Gastroesophageal sphincter (tissue), 4 donors: Measurements from ENCODE around the gene HNF4A. TPM values are rescaled to one million over a fixed set of nuclear protein-coding genes. Genes with fewer than 3 reads are reported as not detected.

Experiments
- ATAC-seq: fragments of 150-250 bp; one replicate; pipeline ENCODE4 v1.9.1; 2016; ENCODE audit warnings: mild to moderate bottlenecking, moderate library complexity
- H3K27ac ChIP-seq, 4 donors: fragments of 200-600 bp; sonication (generic) in 3 of 4; 1 replicate in 3 of 4; 2 replicates in 1 of 4; pipeline ENCODE4 v1.5.1; 2016 to 2019
- H3K27me3 ChIP-seq: fragments of 200-600 bp; sonication (generic); one replicate; pipeline ENCODE4 v1.5.1; 2019
- H3K36me3 ChIP-seq, 2 donors: fragments of 200-600 bp; sonication (generic); one replicate each; pipeline ENCODE4 v1.5.1; 2019; ENCODE audit warnings: control low read depth in 1 of 2
- H3K4me1 ChIP-seq, 3 donors: fragments of 200-600 bp; sonication (generic); 1 replicate in 2 of 3; 2 replicates in 1 of 3; pipeline ENCODE4 v1.5.1; 2016 to 2019; ENCODE audit warnings: control low read depth in 2 of 3
- H3K4me3 ChIP-seq, 2 donors: fragments of 200-600 bp; sonication (generic); one replicate each; pipeline ENCODE4 v1.5.1; 2019; ENCODE audit warnings: mild to moderate bottlenecking in 1 of 2, moderate library complexity in 1 of 2
- H3K9me3 ChIP-seq, 3 donors: fragments of 200-600 bp; sonication (generic); one replicate each; pipeline ENCODE4 v1.5.1; 2017 to 2019; ENCODE audit warnings: control low read depth in 2 of 3
- EP300 ChIP-seq: sonication (generic); formaldehyde crosslinking; IDR thresholded peaks from one replicate; pipeline ENCODE4 v1.6.1; 2017; ENCODE audit warnings: antibody characterized with exemption, mild to moderate bottlenecking
- POLR2A ChIP-seq, 2 donors: fragments of 450-650 bp; IDR thresholded peaks; one replicate each; pipeline ENCODE4 v1.6.1; 2017; ENCODE audit warnings: antibody characterized with exemption in 2 of 2, mild to moderate bottlenecking in 2 of 2, moderate library complexity in 1 of 2
- POLR2AphosphoS5 ChIP-seq: sonication (generic); formaldehyde crosslinking; IDR thresholded peaks from one replicate; pipeline ENCODE4 v1.6.1; 2017; ENCODE audit warnings: antibody characterized with exemption
- WGBS, 2 donors: methylation state at CpG; one replicate each; pipeline ENCODE4 v1.1.5; 2018; ENCODE audit warnings: low coverage in 1 of 2; 5-methylcytosine and 5-hydroxymethylcytosine counted together
- total RNA-seq, 4 donors: library from RNA; depleted of rRNA; stranded (reverse); fragments of >200 nt; gene quantifications; one replicate each; pipeline ENCODE4 v1.1.0, GENCODE V29; 2016
- TF ChIP-seq, protein P1 (sequence below), 4 experiments: fragments of 200-600 bp in 2 of 4; fragments of 450-650 bp in 2 of 4; sonication (generic) in 1 of 4; IDR thresholded peaks; one replicate each; pipeline ENCODE4 v1.5.1; 2017 to 2019; ENCODE audit warnings: antibody characterized with exemption in 4 of 4, mild to moderate bottlenecking in 2 of 4, moderate library complexity in 2 of 4

HNF4A gene
- total RNA-seq, 4 donors from 2014 or later: not detected

DNA sequence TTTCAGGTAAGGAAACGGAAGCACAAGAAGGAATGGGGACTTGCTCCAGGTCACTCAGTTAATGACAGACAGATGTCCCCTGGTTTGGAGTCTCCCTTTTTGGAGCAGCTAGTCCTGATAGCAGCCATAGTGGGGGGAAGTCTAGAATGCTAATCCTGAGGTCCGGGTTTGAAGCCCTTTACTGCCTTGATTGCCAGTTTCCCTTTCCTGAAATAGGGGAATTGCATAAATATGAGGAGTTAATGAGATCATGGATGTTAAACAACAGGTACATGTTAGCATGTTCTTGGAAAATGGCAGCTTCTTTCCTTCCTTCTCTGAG, 119.8 kb downstream of the HNF4A start:
- WGBS, 2 donors: 11 to 30% methylated on average over 2 of the region's 2 CpGs
- H3K27me3 ChIP-seq: peaks cover 9% of the 10 kb centered on the region
- H3K4me1 ChIP-seq: peaks cover 0 to 22% (median 0%) of the 10 kb centered on the region in 3 donors
- peaks cover 0 to 9% of the 10 kb centered on the region in 2 donors for H3K36me3 ChIP-seq
- TF ChIP-seq, protein P1, sequence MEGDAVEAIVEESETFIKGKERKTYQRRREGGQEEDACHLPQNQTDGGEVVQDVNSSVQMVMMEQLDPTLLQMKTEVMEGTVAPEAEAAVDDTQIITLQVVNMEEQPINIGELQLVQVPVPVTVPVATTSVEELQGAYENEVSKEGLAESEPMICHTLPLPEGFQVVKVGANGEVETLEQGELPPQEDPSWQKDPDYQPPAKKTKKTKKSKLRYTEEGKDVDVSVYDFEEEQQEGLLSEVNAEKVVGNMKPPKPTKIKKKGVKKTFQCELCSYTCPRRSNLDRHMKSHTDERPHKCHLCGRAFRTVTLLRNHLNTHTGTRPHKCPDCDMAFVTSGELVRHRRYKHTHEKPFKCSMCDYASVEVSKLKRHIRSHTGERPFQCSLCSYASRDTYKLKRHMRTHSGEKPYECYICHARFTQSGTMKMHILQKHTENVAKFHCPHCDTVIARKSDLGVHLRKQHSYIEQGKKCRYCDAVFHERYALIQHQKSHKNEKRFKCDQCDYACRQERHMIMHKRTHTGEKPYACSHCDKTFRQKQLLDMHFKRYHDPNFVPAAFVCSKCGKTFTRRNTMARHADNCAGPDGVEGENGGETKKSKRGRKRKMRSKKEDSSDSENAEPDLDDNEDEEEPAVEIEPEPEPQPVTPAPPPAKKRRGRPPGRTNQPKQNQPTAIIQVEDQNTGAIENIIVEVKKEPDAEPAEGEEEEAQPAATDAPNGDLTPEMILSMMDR (IDR thresholded peaks at IDR 0.05): no peak
- no peak for TF ChIP-seq POLR2AphosphoS5
- no peak for TF ChIP-seq EP300
- TF ChIP-seq POLR2A (IDR thresholded peaks at IDR 0.05): no peak
- ATAC-seq: no peak
- peak overlapping the region; percentile 82 to 96 (median 92) for H3K27ac ChIP-seq
- H3K4me3 ChIP-seq: peak overlapping the region; percentile 84
- no peaks in the 10 kb centered on the region for H3K9me3 ChIP-seq

DNA sequence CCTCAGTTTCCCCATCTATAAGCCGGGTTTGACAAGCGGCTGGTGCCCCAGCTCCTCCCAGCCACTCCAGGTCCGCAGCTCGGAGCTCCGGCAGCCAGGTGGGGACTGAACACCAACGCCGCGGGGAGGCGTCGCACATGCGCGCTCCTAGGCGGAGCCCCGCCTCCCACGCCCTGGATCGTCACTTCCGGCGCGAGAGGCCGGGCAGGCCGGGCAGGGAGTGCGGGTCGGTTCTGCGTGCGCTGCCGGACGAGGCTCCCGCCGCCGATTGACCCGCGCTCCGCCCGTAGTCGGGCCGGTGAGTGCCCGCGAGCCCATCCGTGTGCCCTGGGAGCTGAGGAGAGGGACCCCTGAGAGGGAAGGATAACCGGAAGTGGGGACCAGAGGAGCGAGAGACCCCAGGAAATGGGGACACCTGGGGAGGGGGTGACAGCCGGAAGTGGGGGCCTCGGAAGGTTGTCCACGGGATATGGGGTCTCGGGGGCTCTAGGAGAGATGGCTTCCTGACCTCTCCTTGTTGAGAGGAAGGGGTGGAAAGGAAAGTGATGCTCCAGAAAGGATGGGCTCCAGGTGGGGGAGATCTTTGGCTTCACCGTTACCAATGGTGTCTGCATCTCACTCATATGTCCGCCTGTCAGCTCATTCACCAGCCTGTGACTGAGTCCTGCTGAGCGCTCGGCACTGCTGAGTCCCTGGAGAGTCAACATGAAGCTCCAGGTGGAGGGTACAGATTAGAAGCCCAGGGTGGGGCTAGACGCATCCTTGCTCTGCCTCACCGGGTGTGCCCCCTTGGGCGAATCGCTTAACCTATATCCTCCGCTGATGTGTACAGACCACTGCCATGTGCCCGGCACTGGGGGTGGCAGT, 120.4 kb downstream of the HNF4A start, which contains the start of gene TTPAL:
Gene TTPAL (plus strand): TSS at position 181 of the 867 bp plus-strand sequence. CDS start 4,126 bp downstream, outside the sequence.
- Histone ChIP-seq H3K27me3 (peaks cover 9% of the 10 kb centered on the region), H3K36me3 (peaks cover 0 to 15% of the 10 kb centered on the region in 2 donors), H3K9me3 (no peaks in the 10 kb centered on the region), H3K27ac (peak within 1 kb of the TSS; percentile 82 to 96 (median 92)), H3K4me1 (peaks cover 0 to 22% (median 0%) of the 10 kb centered on the region in 3 donors), H3K4me3 (peak within 1 kb of the TSS; percentile 84)
- 5 to 7% methylated on average over 5 to 8 of the region's 55 CpGs for WGBS, 2 donors
- ATAC-seq: peak; percentile 97
- TF ChIP-seq, protein P1 (IDR thresholded peaks at IDR 0.05): peak in 3 of 4 experiments; percentile 32 to 84 (median 49)
- peak; percentile 98 for TF ChIP-seq POLR2A (IDR thresholded peaks at IDR 0.05)
- no peak for TF ChIP-seq EP300
- TF ChIP-seq POLR2AphosphoS5: peak; percentile 99

DNA sequence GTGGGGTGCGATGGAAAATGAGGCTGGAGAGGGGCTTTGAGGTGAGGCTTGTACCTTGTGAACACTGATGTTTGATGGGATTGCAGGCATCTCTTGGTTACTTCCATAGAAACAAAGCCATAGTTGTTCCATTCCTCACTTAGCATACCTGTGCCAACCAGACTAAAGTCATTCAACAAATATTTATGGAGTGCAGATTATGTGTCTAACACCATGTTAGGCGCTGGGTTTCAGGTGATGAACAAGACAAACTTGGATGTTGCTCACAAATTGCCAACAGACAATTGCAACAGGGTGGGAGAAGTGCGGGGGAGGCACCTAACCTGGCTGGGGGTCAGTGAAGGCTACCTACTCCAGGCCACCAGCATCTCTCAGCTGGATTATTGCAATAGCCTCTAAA, 121.7 kb downstream of the HNF4A start:
- TF ChIP-seq, protein P1 (IDR thresholded peaks at IDR 0.05): no peak
- TF ChIP-seq POLR2AphosphoS5: no peak
- no peak for TF ChIP-seq EP300
- TF ChIP-seq POLR2A (IDR thresholded peaks at IDR 0.05): no peak
- Histone ChIP-seq H3K36me3 (peaks cover 0 to 27% of the 10 kb centered on the region in 2 donors), H3K4me3 (peak overlapping the region in 1 of 2 donors; percentile 84), H3K27ac (peak overlapping the region in 2 of 4 donors; percentile 89 to 94), H3K4me1 (peaks cover 0 to 22% (median 0%) of the 10 kb centered on the region in 3 donors), H3K9me3 (no peaks in the 10 kb centered on the region), H3K27me3 (peaks cover 6% of the 10 kb centered on the region)
- 88 to 100% methylated on average over 1 to 3 of the region's 3 CpGs for WGBS, 2 donors
- no peak for ATAC-seq

DNA sequence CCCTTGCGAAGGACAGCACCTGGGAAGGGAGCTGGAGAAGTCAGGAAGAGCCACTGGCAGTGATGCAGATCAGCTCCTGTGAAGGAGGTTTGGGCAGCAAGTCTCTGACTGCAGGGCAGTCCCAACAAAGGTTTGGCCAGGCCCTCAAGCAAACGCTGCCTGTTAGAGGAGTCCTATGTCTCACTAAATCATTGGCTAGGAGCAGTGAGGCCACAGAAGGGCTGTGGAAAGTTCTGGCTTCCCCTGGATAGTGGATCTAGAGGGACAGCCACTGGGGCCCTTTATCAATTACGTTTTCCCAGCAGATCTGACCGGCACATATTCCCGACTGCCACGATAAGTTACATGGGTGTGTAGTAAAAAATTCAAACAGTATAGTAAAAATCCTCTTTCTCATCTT, 122.7 kb downstream of the HNF4A start:
- Histone ChIP-seq H3K27ac (peak overlapping the region in 2 of 4 donors; percentile 29 to 37), H3K36me3 (peaks cover 0 to 38% of the 10 kb centered on the region in 2 donors), H3K9me3 (no peaks in the 10 kb centered on the region), H3K27me3 (no peaks in the 10 kb centered on the region), H3K4me1 (peaks cover 0 to 22% (median 0%) of the 10 kb centered on the region in 3 donors), H3K4me3 (no peak overlapping the region)
- no peak for TF ChIP-seq POLR2A (IDR thresholded peaks at IDR 0.05)
- TF ChIP-seq POLR2AphosphoS5: no peak
- TF ChIP-seq EP300: no peak
- TF ChIP-seq, protein P1 (IDR thresholded peaks at IDR 0.05): no peak
- no peak for ATAC-seq
- 61 to 68% methylated on average over 5 to 6 of the region's 6 CpGs for WGBS, 2 donors
